Amygdala (tissue), 56 donors: Measurements from ENCODE around the gene CCM2L.

ENCODE experiments used
- DNase-seq, 56 donors: peaks; one replicate each; lab custom pipeline; 2025; lab: John Stamatoyannopoulos, UW

The CCM2L gene

GRCh38 chr20:31991339-31991705 is 18.9 kb upstream of the CCM2L start:
- DNase-seq, result no peak

GRCh38 chr20:31992086-31992485 is 18.2 kb upstream of the CCM2L start:
- DNase-seq, result no peak

- no peak for DNase-seq
Observed at GRCh38 chr20:31996996-31997395, 13.2 kb upstream of the CCM2L start.

- no peak for DNase-seq
Observed at GRCh38 chr20:31998246-31998645, 12.0 kb upstream of the CCM2L start.

GRCh38 chr20:32003325-32003724 is 6.9 kb upstream of the CCM2L start:
- DNase-seq, result no peak

- no peak for DNase-seq
Observed at GRCh38 chr20:32004963-32005362, 5.3 kb upstream of the CCM2L start.

- DNase-seq, result no peak
Observed at GRCh38 chr20:32006053-32006452, 4.2 kb upstream of the CCM2L start.

GRCh38 chr20:32006841-32007786 is 3.1 kb upstream of the CCM2L start:
- DNase-seq, result no peak

- no peak for DNase-seq
Observed at GRCh38 chr20:32007787-32008616, 2.2 kb upstream of the CCM2L start.

GRCh38 chr20:32009564-32009963 is 674 bp upstream of the CCM2L start:
- no peak for DNase-seq

GRCh38 chr20:32010666-32011065 is 428 bp downstream of the CCM2L start:
- DNase-seq, result no peak

- DNase-seq, result no peak
Observed at GRCh38 chr20:32012159-32012688, 2.0 kb downstream of the CCM2L start.

- DNase-seq, result no peak
Observed at GRCh38 chr20:32013326-32013725, 3.1 kb downstream of the CCM2L start.

- no peak for DNase-seq
Observed at GRCh38 chr20:32017711-32018251, 7.5 kb downstream of the CCM2L start.

GRCh38 chr20:32018269-32019155 is 8.3 kb downstream of the CCM2L start:
- DNase-seq, result peak in 4 of 56 donors; percentile 8 to 41 (median 16)

GRCh38 chr20:32019156-32019510 is 8.9 kb downstream of the CCM2L start:
- peak in 1 of 56 donors; percentile 12 for DNase-seq

- no peak for DNase-seq
Observed at GRCh38 chr20:32019563-32020463, 9.6 kb downstream of the CCM2L start.

GRCh38 chr20:32021091-32021490 is 10.9 kb downstream of the CCM2L start:
- DNase-seq, result no peak
